Brain microvascular endothelial cell (primary cell): ENCODE measurements around the gene WDR27.

Source experiments
- DNase-seq: peaks from one replicate; pipeline ENCODE4 v3.0.0-alpha.2; 2020
- H3K27ac ChIP-seq: fragments of 250-450 bp; sonication (Bioruptor Pico); 2 replicates; pipeline ENCODE4 v1.5.1; 2020; ENCODE audit warnings: mild to moderate bottlenecking, moderate library complexity
- H3K27me3 ChIP-seq: fragments of 250-450 bp; sonication (Bioruptor Pico); replicated peaks from 2 replicates; pipeline ENCODE4 v1.5.1; 2020; ENCODE audit warnings: mild to moderate bottlenecking
- H3K36me3 ChIP-seq: fragments of 250-450 bp; sonication (Bioruptor Pico); replicated peaks from 2 replicates; pipeline ENCODE4 v1.5.1; 2020; ENCODE audit warnings: mild to moderate bottlenecking
- H3K4me3 ChIP-seq: 2 replicates; pipeline ENCODE4 v1.5.1; 2011; ENCODE audit warnings: low read depth, mild to moderate bottlenecking, control low read depth, low read length, moderate library complexity
- in situ Hi-C: cut with HindIII; loops from 2 replicates; pipeline ENCODE4 v1.10.0; 2017; ENCODE audit warnings: low sequenced_read_pairs, low pct_ligation_motif_present
- TF ChIP-seq, protein P1 (sequence below): IDR thresholded peaks from 2 replicates; pipeline ENCODE4 v1.5.1; 2011; ENCODE audit warnings: low read depth, mild to moderate bottlenecking, moderate library complexity, low read length, control low read depth, inconsistent platforms; ENCODE audit errors: missing control alignments

Gene WDR27

DNA sequence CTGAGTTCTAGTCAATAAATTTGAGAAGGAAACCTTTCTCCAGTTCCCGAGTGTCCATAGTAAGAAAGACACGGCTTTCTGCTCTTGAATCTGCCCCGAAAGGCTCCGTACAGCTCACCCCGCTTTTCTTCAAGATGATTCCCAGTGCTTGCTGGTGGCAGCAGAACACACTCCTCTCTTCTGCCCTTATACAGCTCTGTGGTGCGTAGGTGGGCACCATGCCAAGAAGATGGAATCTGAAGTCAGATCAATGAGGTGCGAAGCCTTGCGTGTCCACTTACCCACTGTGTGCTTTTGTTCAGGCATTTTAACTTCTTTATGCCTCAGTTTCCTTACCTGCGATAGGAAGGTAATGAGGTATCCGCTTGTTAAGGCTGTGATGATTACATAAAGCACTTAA is 142.2 kb downstream of the WDR27 start:
- H3K27ac ChIP-seq = no peak overlapping the region
- no peak for DNase-seq
- no peaks in the 10 kb centered on the region for H3K36me3 ChIP-seq
- H3K27me3 ChIP-seq = no peaks in the 10 kb centered on the region
- TF ChIP-seq, protein P1, sequence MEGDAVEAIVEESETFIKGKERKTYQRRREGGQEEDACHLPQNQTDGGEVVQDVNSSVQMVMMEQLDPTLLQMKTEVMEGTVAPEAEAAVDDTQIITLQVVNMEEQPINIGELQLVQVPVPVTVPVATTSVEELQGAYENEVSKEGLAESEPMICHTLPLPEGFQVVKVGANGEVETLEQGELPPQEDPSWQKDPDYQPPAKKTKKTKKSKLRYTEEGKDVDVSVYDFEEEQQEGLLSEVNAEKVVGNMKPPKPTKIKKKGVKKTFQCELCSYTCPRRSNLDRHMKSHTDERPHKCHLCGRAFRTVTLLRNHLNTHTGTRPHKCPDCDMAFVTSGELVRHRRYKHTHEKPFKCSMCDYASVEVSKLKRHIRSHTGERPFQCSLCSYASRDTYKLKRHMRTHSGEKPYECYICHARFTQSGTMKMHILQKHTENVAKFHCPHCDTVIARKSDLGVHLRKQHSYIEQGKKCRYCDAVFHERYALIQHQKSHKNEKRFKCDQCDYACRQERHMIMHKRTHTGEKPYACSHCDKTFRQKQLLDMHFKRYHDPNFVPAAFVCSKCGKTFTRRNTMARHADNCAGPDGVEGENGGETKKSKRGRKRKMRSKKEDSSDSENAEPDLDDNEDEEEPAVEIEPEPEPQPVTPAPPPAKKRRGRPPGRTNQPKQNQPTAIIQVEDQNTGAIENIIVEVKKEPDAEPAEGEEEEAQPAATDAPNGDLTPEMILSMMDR = no peak
- H3K4me3 ChIP-seq = no peak overlapping the region
- in situ Hi-C loops = no loop called here

DNA sequence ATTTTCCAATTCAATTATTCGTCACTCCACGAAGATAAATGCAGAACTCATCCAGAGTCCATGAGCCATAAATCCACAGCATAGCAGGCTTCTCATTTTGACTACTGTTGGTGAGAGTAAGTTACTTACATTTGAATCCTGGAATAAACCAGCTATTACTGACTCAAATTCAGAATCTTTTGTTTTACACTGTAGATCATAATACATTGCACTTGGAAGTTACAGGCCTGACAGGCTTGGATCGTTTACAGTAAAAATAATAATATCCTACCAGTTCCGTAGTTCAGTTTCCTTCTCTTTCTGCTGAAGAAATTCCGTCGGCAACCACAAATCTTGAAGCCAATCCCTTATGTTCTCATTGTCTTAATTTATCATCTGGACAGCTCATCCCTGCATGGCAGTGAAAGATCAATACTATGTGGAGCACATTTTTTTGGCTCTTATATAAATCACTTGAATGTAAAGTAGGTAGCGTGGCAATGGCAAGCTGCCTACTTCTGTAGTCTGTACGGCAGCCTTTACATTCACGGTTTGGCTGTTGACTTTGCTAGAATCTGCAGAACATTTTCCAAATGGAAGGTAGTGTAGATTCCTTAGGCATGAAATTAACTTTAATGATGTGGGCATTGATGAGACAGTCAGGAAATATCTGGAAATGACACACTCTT is 142.9 kb downstream of the WDR27 start:
- Histone ChIP-seq H3K36me3 (no peaks in the 10 kb centered on the region), H3K4me3 (no peak overlapping the region), H3K27ac (no peak overlapping the region), H3K27me3 (no peaks in the 10 kb centered on the region)
- TF ChIP-seq, protein P1 = no peak
- no peak for DNase-seq
- in situ Hi-C loops = no loop called here

DNA sequence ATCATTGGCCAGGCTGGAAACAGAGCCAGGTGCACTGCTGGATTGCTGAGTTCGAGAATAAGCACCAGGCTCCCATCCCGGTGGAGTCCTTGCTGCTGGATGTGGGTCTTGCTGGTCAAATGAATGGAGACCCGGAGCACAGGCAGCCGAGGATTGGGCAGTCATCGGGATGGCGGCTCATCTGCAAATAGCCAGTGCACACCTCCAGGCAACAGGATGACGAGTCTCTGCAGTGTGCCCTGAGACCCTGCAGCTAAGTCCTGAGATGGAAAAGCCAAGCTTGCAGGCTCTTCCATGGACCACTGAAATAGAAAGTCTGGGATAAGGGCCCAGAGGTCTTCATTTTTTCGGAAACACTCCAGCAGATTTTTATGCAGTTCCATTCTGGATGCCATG is 143.5 kb downstream of the WDR27 start:
- H3K27ac ChIP-seq = no peak overlapping the region
- no peaks in the 10 kb centered on the region for H3K27me3 ChIP-seq
- TF ChIP-seq, protein P1 = no peak
- H3K4me3 ChIP-seq = no peak overlapping the region
- no peak for DNase-seq
- no peaks in the 10 kb centered on the region for H3K36me3 ChIP-seq
- in situ Hi-C loops = no loop called here

- H3K27ac ChIP-seq = no peak overlapping the region
- no peak for DNase-seq
- H3K36me3 ChIP-seq = no peaks in the 10 kb centered on the region
- TF ChIP-seq, protein P1 = no peak
- in situ Hi-C loops = no loop called here
- H3K27me3 ChIP-seq = no peaks in the 10 kb centered on the region
- H3K4me3 ChIP-seq = no peak overlapping the region
These were observed 143.9 kb downstream of the WDR27 start for GRCh38 chr6:169557887-169558286.

DNA sequence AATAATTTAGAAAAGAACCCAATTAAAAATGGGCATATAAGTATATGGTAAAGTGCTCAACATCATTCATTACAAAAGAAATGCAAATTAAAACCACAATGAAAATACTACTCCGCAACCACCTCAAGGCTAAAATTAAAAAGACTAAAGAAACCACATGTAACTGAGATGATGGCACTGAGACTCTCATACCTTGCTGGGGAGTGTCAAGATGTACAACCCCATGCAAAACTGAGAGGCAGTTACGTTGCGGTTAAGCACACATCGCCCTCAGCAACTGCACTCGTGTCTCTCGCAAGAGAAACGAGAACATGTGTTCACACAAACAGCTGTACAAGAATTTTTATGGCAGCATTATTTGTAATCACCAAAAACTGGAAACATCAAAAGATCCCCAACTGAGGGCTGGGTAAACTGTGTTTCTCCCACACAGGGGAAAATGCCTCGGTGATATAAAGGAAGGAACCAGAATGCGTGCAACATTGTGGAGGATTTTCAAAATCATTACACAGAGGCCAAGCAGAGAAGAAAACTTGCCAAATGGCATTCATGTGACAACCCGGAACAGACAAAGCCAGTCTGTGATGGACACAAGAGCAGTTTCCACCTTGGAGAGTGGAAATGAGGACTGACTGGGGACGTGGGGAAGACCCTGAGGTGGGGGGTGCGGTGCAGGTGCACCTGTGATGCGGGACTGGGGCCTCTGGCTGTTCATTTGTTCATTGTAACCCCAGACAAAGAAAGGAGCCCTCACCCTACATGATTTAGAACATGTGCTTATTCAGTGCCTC is 144.9 kb downstream of the WDR27 start:
- in situ Hi-C loops = no loop called here

More for the DNA sequence above, 144.9 kb downstream of the WDR27 start:
- no peaks in the 10 kb centered on the region for H3K27me3 ChIP-seq
- TF ChIP-seq, protein P1 = no peak
- no peak overlapping the region for H3K4me3 ChIP-seq
- no peak for DNase-seq
- H3K27ac ChIP-seq = no peak overlapping the region
- H3K36me3 ChIP-seq = no peaks in the 10 kb centered on the region
